HepG2 (cell line): ENCODE results near the gene PLPPR2. TPM values are rescaled to one million over a fixed set of nuclear protein-coding genes. Genes with fewer than 3 reads are reported as not detected.

ENCODE experiments used
- CEBPG ChIP-seq: IDR thresholded peaks from 2 replicates; pipeline ENCODE4 v1.6.1; 2016
- CHD2 ChIP-seq: IDR thresholded peaks from 2 replicates; pipeline ENCODE4 v1.6.1; 2011; ENCODE audit warnings: low read depth, low read length, improper control_type of control experiment
- EZH2 ChIP-seq: conservative IDR thresholded peaks from 2 replicates; pipeline ENCODE4 v1.6.1; 2012; ENCODE audit warnings: mild to moderate bottlenecking, low read depth, low read length, moderate library complexity
- HIVEP1 ChIP-seq: sonication (generic); formaldehyde crosslinking; IDR thresholded peaks from 2 replicates; pipeline ENCODE4 v1.4.0; 2020; ENCODE audit warnings: mild to moderate bottlenecking, missing genetic modification reagents
- ISX ChIP-seq: sonication (generic); formaldehyde crosslinking; conservative IDR thresholded peaks from 2 replicates; pipeline ENCODE4 v1.5.0; 2020; ENCODE audit warnings: missing genetic modification reagents
- MIER2 ChIP-seq: IDR thresholded peaks from 2 replicates; pipeline ENCODE4 v1.6.1; 2016; ENCODE audit warnings: missing biosample characterization, missing genetic modification reagents
- MLLT10 ChIP-seq: sonication (generic); formaldehyde crosslinking; IDR thresholded peaks from 2 replicates; pipeline ENCODE4 v1.4.0; 2020; ENCODE audit warnings: missing genetic modification reagents
- MYNN ChIP-seq: sonication (generic); formaldehyde crosslinking; IDR thresholded peaks from 2 replicates; pipeline ENCODE4 v1.4.0; 2020; ENCODE audit warnings: mild to moderate bottlenecking, low read depth, missing genetic modification reagents
- NFATC3 ChIP-seq: sonication (generic); formaldehyde crosslinking; IDR thresholded peaks from 2 replicates; pipeline ENCODE4 v1.5.1; 2020; ENCODE audit warnings: mild to moderate bottlenecking, missing genetic modification reagents
- PCBP1 ChIP-seq: fragments of 200-400 bp; formaldehyde crosslinking; IDR thresholded peaks from 2 replicates; pipeline ENCODE4 v1.6.1; 2017; ENCODE audit warnings: mild to moderate bottlenecking, low read depth, low read length, borderline replicate concordance
- SNAPC2 ChIP-seq: sonication (generic); formaldehyde crosslinking; IDR thresholded peaks from 2 replicates; pipeline ENCODE4 v1.8.1; 2022; ENCODE audit warnings: mild to moderate bottlenecking, missing genetic modification reagents
- SP1 ChIP-seq, 2 experiments: fragments of 450-650 bp in 1 of 2; sonication (generic) in 1 of 2; formaldehyde crosslinking in 1 of 2; IDR thresholded peaks; 2 replicates each; pipeline versions ENCODE4 v1.4.0 to v1.6.1; 2016 to 2020; ENCODE audit warnings: missing genetic modification reagents in 1 of 2
- SRF ChIP-seq: IDR thresholded peaks from 2 replicates; pipeline ENCODE4 v1.6.1; 2011; ENCODE audit warnings: mild to moderate bottlenecking, low read depth, low read length, moderate library complexity
- STAG1 ChIP-seq: sonication (generic); formaldehyde crosslinking; IDR thresholded peaks from 2 replicates; pipeline ENCODE4 v1.4.0; 2020; ENCODE audit warnings: missing genetic modification reagents
- TCF7L2 ChIP-seq: IDR thresholded peaks from 2 replicates; pipeline ENCODE4 v1.6.1; 2011; ENCODE audit warnings: mild to moderate bottlenecking, low read depth, low read length, moderate library complexity
- TMF1 ChIP-seq: sonication (generic); formaldehyde crosslinking; IDR thresholded peaks from 2 replicates; pipeline ENCODE4 v1.8.1; 2022; ENCODE audit warnings: low read depth, missing genetic modification reagents
- ZFY ChIP-seq: sonication (generic); formaldehyde crosslinking; IDR thresholded peaks from 2 replicates; pipeline ENCODE4 v1.4.0; 2020; ENCODE audit warnings: missing genetic modification reagents
- ZNF343 ChIP-seq: sonication (generic); formaldehyde crosslinking; IDR thresholded peaks from 2 replicates; pipeline ENCODE4 v1.4.0; 2020; ENCODE audit warnings: mild to moderate bottlenecking, missing genetic modification reagents
- ZNF747 ChIP-seq: sonication (generic); formaldehyde crosslinking; IDR thresholded peaks from 2 replicates; pipeline ENCODE4 v1.8.1; 2023; ENCODE audit warnings: missing genetic modification reagents, mild to moderate bottlenecking, borderline replicate concordance
- ZNF777 ChIP-seq: sonication (generic); formaldehyde crosslinking; IDR thresholded peaks from 2 replicates; pipeline ENCODE4 v1.4.0; 2020; ENCODE audit warnings: missing genetic modification reagents
- ZNF782 ChIP-seq: sonication (generic); formaldehyde crosslinking; IDR thresholded peaks from 2 replicates; pipeline ENCODE4 v1.4.0; 2020; ENCODE audit warnings: missing genetic modification reagents, mild to moderate bottlenecking, borderline replicate concordance
- ZSCAN25 ChIP-seq: sonication (generic); formaldehyde crosslinking; IDR thresholded peaks from 2 replicates; pipeline ENCODE4 v1.8.0; 2022; ENCODE audit warnings: mild to moderate bottlenecking, missing genetic modification reagents
- polyA plus RNA-seq, 8 experiments: library from polyadenylated mRNA; depleted of rRNA in 3 of 8; stranded (reverse) in 7 of 8; unstranded in 1 of 8; fragments of >200 nt; fragmentation: Illumina TruSeq in 4 of 8; extraction: Trizol in 4 of 8; gene quantifications; 2 replicates each; pipeline versions ENCODE4 v1.2.1 to v1.2.3, GENCODE V29; 2011 to 2016; ENCODE audit warnings: low read depth in 4 of 8, missing spikeins in 1 of 8, mixed read lengths in 1 of 8; ENCODE audit not compliant: insufficient read depth in 1 of 8
- total RNA-seq, 5 experiments: library from RNA; depleted of rRNA; stranded (reverse); fragments of >200 nt; fragmentation: Illumina TruSeq; extraction: Trizol; gene quantifications; 2 replicates each; pipeline ENCODE4 v1.2.3, GENCODE V29; 2016; ENCODE audit warnings: low read depth in 1 of 5
- TF ChIP-seq, protein P1 (sequence below): fragments of 450-650 bp; IDR thresholded peaks from 2 replicates; pipeline ENCODE4 v1.6.1; 2017; ENCODE audit warnings: mild to moderate bottlenecking
- TF ChIP-seq, protein P2 (sequence below): sonication (generic); formaldehyde crosslinking; IDR thresholded peaks from 2 replicates; pipeline ENCODE4 v1.5.1; 2020; ENCODE audit warnings: mild to moderate bottlenecking, missing genetic modification reagents, moderate library complexity

Gene PLPPR2
- total and polyA plus RNA-seq, 2 of the 13 experiments (the other 11 are each of a cell fraction or from before 2014, with no cell fraction given), result 1.5 to 2.1 TPM

DNA sequence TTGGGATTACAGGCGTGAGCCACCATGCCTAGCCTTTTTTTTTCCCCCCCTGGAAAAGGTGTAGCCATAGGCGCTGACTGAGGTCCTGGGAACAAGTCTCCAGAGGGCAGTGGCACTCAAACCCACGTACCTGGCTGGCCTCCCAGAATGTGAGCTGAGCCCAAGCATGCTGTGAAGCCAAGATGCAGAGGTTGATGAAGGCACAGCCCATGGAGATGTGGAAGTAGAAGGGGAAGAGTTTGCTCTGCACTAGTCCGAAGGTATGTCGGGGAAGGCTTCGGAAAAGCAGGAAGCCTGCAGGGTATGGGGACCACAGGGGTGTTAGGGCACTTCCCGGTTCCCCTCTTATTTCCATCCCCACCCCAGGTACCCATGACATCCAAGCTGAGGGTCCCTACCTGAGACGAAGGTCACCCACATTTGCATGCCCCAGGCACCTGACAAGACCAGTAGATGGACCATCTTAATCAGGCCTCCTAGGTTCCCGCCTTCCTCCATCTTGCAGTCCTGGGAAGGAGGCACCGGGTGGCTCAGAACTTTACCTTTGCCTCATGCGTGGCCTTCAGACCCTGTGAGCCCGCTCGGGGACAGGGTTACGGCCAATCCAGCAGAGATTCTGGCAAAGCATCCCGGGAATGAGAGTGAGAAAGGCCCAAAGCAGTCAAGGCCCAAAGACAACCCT is 10.0 kb upstream of the PLPPR2 start (continued):
- TF ChIP-seq, protein P1, sequence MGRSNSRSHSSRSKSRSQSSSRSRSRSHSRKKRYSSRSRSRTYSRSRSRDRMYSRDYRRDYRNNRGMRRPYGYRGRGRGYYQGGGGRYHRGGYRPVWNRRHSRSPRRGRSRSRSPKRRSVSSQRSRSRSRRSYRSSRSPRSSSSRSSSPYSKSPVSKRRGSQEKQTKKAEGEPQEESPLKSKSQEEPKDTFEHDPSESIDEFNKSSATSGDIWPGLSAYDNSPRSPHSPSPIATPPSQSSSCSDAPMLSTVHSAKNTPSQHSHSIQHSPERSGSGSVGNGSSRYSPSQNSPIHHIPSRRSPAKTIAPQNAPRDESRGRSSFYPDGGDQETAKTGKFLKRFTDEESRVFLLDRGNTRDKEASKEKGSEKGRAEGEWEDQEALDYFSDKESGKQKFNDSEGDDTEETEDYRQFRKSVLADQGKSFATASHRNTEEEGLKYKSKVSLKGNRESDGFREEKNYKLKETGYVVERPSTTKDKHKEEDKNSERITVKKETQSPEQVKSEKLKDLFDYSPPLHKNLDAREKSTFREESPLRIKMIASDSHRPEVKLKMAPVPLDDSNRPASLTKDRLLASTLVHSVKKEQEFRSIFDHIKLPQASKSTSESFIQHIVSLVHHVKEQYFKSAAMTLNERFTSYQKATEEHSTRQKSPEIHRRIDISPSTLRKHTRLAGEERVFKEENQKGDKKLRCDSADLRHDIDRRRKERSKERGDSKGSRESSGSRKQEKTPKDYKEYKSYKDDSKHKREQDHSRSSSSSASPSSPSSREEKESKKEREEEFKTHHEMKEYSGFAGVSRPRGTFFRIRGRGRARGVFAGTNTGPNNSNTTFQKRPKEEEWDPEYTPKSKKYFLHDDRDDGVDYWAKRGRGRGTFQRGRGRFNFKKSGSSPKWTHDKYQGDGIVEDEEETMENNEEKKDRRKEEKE, result no peak
- TF ChIP-seq ZNF747 (CRISPR knock-in tag), result no peak
- no peak for TF ChIP-seq ZNF777 (CRISPR knock-in tag)
- TF ChIP-seq HIVEP1 (CRISPR knock-in tag), result 0 out of 2 replicates have a peak, but pooled peaks have one; percentile 5
- no peak for TF ChIP-seq ISX (CRISPR knock-in tag)
- no peak for TF ChIP-seq ZNF343
- TF ChIP-seq TMF1, result no peak
- TF ChIP-seq STAG1 (CRISPR knock-in tag), result no peak
- TF ChIP-seq TCF7L2, result no peak
- peak; percentile 34; the same call in 1 of the 2 replicates for TF ChIP-seq ZFY (CRISPR knock-in tag)
- no peak for TF ChIP-seq MYNN
- no peak for TF ChIP-seq MIER2
- no peak for TF ChIP-seq EZH2
- no peak for TF ChIP-seq PCBP1
- no peak for TF ChIP-seq SNAPC2 (CRISPR knock-in tag)
- TF ChIP-seq NFATC3 (CRISPR knock-in tag), result no peak
- no peak for TF ChIP-seq SP1 (IDR thresholded peaks at IDR 0.05)
- no peak for TF ChIP-seq SP1 (CRISPR knock-in tag; IDR thresholded peaks at IDR 0.05)
- no peak for TF ChIP-seq MLLT10 (CRISPR knock-in tag)
- no peak for TF ChIP-seq ZSCAN25 (CRISPR knock-in tag)
- no peak for TF ChIP-seq SRF
- TF ChIP-seq ZNF782, result no peak
- no peak for TF ChIP-seq CHD2
- no peak for TF ChIP-seq CEBPG (CRISPR knock-in tag)
- TF ChIP-seq, protein P2, sequence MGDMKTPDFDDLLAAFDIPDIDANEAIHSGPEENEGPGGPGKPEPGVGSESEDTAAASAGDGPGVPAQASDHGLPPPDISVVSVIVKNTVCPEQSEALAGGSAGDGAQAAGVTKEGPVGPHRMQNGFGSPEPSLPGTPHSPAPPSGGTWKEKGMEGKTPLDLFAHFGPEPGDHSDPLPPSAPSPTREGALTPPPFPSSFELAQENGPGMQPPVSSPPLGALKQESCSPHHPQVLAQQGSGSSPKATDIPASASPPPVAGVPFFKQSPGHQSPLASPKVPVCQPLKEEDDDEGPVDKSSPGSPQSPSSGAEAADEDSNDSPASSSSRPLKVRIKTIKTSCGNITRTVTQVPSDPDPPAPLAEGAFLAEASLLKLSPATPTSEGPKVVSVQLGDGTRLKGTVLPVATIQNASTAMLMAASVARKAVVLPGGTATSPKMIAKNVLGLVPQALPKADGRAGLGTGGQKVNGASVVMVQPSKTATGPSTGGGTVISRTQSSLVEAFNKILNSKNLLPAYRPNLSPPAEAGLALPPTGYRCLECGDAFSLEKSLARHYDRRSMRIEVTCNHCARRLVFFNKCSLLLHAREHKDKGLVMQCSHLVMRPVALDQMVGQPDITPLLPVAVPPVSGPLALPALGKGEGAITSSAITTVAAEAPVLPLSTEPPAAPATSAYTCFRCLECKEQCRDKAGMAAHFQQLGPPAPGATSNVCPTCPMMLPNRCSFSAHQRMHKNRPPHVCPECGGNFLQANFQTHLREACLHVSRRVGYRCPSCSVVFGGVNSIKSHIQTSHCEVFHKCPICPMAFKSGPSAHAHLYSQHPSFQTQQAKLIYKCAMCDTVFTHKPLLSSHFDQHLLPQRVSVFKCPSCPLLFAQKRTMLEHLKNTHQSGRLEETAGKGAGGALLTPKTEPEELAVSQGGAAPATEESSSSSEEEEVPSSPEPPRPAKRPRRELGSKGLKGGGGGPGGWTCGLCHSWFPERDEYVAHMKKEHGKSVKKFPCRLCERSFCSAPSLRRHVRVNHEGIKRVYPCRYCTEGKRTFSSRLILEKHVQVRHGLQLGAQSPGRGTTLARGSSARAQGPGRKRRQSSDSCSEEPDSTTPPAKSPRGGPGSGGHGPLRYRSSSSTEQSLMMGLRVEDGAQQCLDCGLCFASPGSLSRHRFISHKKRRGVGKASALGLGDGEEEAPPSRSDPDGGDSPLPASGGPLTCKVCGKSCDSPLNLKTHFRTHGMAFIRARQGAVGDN (CRISPR knock-in tag), result peak; percentile 28; the same call in 1 of the 2 replicates
